Measurements from ENCODE around the gene ATP8B2. TPM values are rescaled to one million over a fixed set of nuclear protein-coding genes. Genes with fewer than 3 reads are reported as not detected.

The ATP8B2 gene
- total RNA-seq, 1 experiment from 2014 or later = 50.0 TPM

DNA sequence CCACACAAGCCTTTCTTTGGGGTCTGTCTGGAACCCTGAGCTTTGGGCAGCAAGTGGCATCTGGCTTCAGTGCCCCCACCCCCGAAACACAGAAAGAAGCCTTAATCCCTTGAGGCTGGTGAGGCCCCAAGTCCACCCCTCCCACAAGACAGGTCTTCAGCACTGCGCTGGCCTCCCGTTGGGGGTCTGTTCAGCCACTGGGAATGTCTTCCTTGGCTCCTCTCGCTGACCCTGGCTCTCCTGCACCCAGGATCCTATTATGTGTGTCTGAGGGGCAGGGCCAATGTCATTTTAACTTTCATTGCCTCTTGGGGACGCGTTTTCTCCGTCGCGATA, 26.9 kb downstream of the ATP8B2 start:
- H3K9me3 Mint-ChIP-seq = no peaks in the 10 kb centered on the region
- peak; percentile 12 for ATAC-seq
- no peak overlapping the region for H3K27ac Mint-ChIP-seq
- H3K4me3 Mint-ChIP-seq = peak overlapping the region; percentile 87
- ChIA-PET POLR2A (no interaction called here), CTCF (interaction anchor here (0.5 to 3.9 kb wide), 7 partner anchors 17 to 239 kb away, joined by 3 to 19 read pairs (median 10); partner anchors contain the start of gene ATP8B2)
- no peak for DNase-seq (ENCODE audit: low spot score)
- peaks cover 13% of the 10 kb centered on the region for H3K4me1 Mint-ChIP-seq
- H3K36me3 Mint-ChIP-seq = peaks cover 21% of the 10 kb centered on the region
- TF ChIP-seq PRRX2 (CRISPR knock-in tag; IDR thresholded peaks at IDR 0.05) (no peak), RORB (CRISPR knock-in tag; IDR thresholded peaks at IDR 0.05) (no peak), KAT7 (CRISPR knock-in tag; IDR thresholded peaks at IDR 0.05; ENCODE audit: borderline replicate concordance) (no peak), HMGA2 (CRISPR knock-in tag; IDR thresholded peaks at IDR 0.05) (no peak)
- H3K27me3 Mint-ChIP-seq (ENCODE audit: low read depth) = peaks cover 22% of the 10 kb centered on the region

DNA sequence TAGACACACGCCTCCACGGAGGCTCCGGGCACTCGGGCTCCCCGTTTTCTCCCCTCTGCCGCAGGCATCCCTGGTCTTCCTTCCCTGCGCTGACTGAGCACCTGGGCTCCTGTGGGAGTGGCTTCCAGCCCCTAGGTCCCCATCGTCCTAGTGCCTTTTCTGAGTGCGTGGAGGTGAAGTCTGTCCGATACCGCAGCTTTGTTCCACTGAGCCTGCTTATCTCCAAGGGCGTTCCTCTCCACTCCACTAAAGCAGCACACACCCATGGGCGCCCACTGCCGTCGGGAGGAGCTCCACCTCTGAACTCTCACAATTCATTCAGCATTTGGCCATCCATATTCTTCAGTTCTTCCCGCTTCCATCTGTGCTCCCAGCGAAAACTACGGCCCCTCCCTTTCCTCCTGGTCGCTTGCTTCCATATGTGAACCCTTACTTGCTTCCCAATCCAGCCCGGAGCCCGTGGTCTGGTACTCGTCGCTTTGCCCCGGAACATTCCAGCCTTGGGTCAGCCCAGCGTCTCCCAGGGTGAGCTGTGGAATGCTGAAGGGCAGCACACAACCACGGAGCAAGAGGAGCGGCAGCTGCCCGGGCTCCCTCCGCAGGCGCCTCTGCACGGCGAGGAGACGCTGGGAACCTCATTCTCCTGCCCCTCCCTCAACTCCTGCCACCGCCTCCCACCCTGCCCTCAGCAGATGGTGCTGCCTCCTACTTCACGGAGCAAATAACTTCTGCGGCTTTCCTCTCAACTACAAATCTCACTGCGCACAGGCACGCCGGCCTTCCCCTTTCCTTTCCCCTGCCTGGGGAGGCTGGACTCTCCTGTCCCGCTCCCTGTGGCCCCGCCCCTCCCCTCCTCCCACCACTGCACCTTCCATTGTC, 27.5 kb downstream of the ATP8B2 start:
- ATAC-seq (peak; percentile 69), DNase-seq (ENCODE audit: low spot score) (peak; percentile 73)
- H3K4me1 Mint-ChIP-seq = peaks cover 13% of the 10 kb centered on the region
- CTCF ChIA-PET = interaction anchor here (0.5 to 3.9 kb wide), 9 partner anchors 9 to 239 kb away, joined by 3 to 19 read pairs (median 4); partner anchors contain the start of gene ATP8B2
- peaks cover 18% of the 10 kb centered on the region for H3K36me3 Mint-ChIP-seq
- POLR2A ChIA-PET = interaction anchor here (1.6 kb wide), 1 partner anchor 24 kb away, joined by 3 read pairs; no protein-coding TSS in a partner anchor
- peaks cover 22% of the 10 kb centered on the region for H3K27me3 Mint-ChIP-seq (ENCODE audit: low read depth)
- peak; percentile 92 for TF ChIP-seq ZNF121 (CRISPR knock-in tag; IDR thresholded peaks at IDR 0.05)
- 0 out of 2 replicates have a peak, but pooled peaks have one; percentile 39 for TF ChIP-seq SP1 (CRISPR knock-in tag; conservative IDR thresholded peaks at IDR 0.05)
- TF ChIP-seq GABPB1 (CRISPR knock-in tag; IDR thresholded peaks at IDR 0.05) = no peak
- TF ChIP-seq, protein P1, sequence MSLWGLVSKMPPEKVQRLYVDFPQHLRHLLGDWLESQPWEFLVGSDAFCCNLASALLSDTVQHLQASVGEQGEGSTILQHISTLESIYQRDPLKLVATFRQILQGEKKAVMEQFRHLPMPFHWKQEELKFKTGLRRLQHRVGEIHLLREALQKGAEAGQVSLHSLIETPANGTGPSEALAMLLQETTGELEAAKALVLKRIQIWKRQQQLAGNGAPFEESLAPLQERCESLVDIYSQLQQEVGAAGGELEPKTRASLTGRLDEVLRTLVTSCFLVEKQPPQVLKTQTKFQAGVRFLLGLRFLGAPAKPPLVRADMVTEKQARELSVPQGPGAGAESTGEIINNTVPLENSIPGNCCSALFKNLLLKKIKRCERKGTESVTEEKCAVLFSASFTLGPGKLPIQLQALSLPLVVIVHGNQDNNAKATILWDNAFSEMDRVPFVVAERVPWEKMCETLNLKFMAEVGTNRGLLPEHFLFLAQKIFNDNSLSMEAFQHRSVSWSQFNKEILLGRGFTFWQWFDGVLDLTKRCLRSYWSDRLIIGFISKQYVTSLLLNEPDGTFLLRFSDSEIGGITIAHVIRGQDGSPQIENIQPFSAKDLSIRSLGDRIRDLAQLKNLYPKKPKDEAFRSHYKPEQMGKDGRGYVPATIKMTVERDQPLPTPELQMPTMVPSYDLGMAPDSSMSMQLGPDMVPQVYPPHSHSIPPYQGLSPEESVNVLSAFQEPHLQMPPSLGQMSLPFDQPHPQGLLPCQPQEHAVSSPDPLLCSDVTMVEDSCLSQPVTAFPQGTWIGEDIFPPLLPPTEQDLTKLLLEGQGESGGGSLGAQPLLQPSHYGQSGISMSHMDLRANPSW (CRISPR knock-in tag; conservative IDR thresholded peaks at IDR 0.05; ENCODE audit: low read depth) = no peak
- TF ChIP-seq ETV6 (CRISPR knock-in tag; IDR thresholded peaks at IDR 0.05) = 0 out of 2 replicates have a peak, but pooled peaks have one; percentile 26
- no peak overlapping the region; the same call in none of the 2 replicates for H3K27ac Mint-ChIP-seq
- H3K9me3 Mint-ChIP-seq = no peaks in the 10 kb centered on the region
- peak overlapping the region; percentile 87 for H3K4me3 Mint-ChIP-seq

DNA sequence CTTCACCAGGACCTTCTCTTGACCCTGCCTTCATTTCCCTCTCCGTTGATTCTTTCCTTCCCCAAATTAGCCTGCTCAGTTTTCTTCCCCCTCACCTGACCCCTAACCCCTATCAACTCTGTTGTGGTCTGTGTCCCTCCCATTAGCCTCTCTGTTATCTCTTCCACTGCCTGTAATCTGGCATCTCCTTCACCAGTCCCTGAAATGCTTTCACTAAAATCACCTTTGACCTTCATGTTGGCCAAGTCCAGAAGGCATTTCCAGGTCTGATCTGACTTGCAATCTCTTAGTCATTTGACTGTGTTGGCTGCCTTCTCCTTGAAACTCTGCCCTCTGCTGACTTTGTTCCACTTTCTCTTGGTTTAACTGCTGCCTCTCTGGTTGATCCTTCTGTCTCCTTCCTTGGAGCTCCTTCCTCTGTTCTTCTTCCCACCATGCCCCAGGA, 28.2 kb downstream of the ATP8B2 start:
- H3K9me3 Mint-ChIP-seq = no peaks in the 10 kb centered on the region
- no peak for DNase-seq (ENCODE audit: low spot score)
- ChIA-PET POLR2A (interaction anchor here (1.6 kb wide), 1 partner anchor 25 kb away, joined by 3 read pairs; no protein-coding TSS in a partner anchor), CTCF (interaction anchor here (0.9 to 3.9 kb wide), 7 partner anchors 9 to 193 kb away, joined by 3 to 19 read pairs (median 6); partner anchors contain the start of gene ATP8B2)
- peaks cover 12% of the 10 kb centered on the region for H3K36me3 Mint-ChIP-seq
- peak overlapping the region; percentile 87 for H3K4me3 Mint-ChIP-seq
- peaks cover 22% of the 10 kb centered on the region for H3K27me3 Mint-ChIP-seq (ENCODE audit: low read depth)
- peaks cover 13% of the 10 kb centered on the region for H3K4me1 Mint-ChIP-seq
- 0 out of 2 replicates have a peak, but pooled peaks have one; percentile 26 for TF ChIP-seq ZNF396 (CRISPR knock-in tag; IDR thresholded peaks at IDR 0.05; ENCODE audit: borderline replicate concordance)
- TF ChIP-seq, protein P2, sequence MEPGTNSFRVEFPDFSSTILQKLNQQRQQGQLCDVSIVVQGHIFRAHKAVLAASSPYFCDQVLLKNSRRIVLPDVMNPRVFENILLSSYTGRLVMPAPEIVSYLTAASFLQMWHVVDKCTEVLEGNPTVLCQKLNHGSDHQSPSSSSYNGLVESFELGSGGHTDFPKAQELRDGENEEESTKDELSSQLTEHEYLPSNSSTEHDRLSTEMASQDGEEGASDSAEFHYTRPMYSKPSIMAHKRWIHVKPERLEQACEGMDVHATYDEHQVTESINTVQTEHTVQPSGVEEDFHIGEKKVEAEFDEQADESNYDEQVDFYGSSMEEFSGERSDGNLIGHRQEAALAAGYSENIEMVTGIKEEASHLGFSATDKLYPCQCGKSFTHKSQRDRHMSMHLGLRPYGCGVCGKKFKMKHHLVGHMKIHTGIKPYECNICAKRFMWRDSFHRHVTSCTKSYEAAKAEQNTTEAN (CRISPR knock-in tag; IDR thresholded peaks at IDR 0.05) = no peak
- no peak overlapping the region for H3K27ac Mint-ChIP-seq
- peak; percentile 6; the same call in 1 of the 2 replicates for ATAC-seq

DNA sequence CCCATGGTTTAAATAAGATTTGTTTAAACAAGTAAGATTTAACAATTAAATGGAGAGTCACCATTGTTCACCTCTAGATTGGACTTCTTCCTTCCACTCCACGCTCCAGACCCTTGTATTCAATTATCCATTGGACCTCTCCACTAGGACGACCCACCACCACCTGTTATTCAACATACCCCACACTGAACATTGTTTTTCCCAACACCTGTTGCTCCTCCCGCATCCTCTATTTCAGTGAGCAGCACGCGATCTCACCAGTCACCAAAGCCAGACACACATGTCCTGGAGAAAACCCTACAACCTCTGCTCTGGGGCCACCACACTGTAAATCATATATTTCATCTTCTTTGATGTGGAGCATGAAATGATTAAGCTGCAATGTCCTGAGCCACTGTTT, 28.6 kb downstream of the ATP8B2 start:
- H3K27ac Mint-ChIP-seq = no peak overlapping the region
- H3K4me3 Mint-ChIP-seq = peak overlapping the region; percentile 87
- peaks cover 7% of the 10 kb centered on the region for H3K36me3 Mint-ChIP-seq
- H3K4me1 Mint-ChIP-seq = peaks cover 13% of the 10 kb centered on the region
- DNase-seq (ENCODE audit: low spot score) (no peak), ATAC-seq (no peak)
- H3K9me3 Mint-ChIP-seq = no peaks in the 10 kb centered on the region
- peaks cover 22% of the 10 kb centered on the region for H3K27me3 Mint-ChIP-seq (ENCODE audit: low read depth)
- TF ChIP-seq TCF7 (CRISPR knock-in tag; IDR thresholded peaks at IDR 0.05; ENCODE audit: low read depth) = no peak
- TF ChIP-seq, protein P3, sequence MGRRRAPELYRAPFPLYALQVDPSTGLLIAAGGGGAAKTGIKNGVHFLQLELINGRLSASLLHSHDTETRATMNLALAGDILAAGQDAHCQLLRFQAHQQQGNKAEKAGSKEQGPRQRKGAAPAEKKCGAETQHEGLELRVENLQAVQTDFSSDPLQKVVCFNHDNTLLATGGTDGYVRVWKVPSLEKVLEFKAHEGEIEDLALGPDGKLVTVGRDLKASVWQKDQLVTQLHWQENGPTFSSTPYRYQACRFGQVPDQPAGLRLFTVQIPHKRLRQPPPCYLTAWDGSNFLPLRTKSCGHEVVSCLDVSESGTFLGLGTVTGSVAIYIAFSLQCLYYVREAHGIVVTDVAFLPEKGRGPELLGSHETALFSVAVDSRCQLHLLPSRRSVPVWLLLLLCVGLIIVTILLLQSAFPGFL (CRISPR knock-in tag; IDR thresholded peaks at IDR 0.05; ENCODE audit: borderline replicate concordance) = no peak
- no peak for TF ChIP-seq ATF1 (CRISPR knock-in tag; IDR thresholded peaks at IDR 0.05)
- no peak for TF ChIP-seq JAZF1 (CRISPR knock-in tag; IDR thresholded peaks at IDR 0.05)
- TF ChIP-seq JUN (CRISPR knock-in tag; IDR thresholded peaks at IDR 0.05) = no peak
- no peak for TF ChIP-seq MXD4 (CRISPR knock-in tag; IDR thresholded peaks at IDR 0.05; ENCODE audit: borderline replicate concordance)
- no peak for TF ChIP-seq ESRRA (CRISPR knock-in tag; IDR thresholded peaks at IDR 0.05; ENCODE audit: borderline replicate concordance)
- no peak for TF ChIP-seq PRRX2 (CRISPR knock-in tag; IDR thresholded peaks at IDR 0.05)
- no peak for TF ChIP-seq ZNF219 (CRISPR knock-in tag; IDR thresholded peaks at IDR 0.05; ENCODE audit: borderline replicate concordance)
- TF ChIP-seq SP1 (CRISPR knock-in tag; conservative IDR thresholded peaks at IDR 0.05) = no peak
- POLR2A ChIA-PET = interaction anchor here (1.6 kb wide), 1 partner anchor 25 kb away, joined by 3 read pairs; no protein-coding TSS in a partner anchor
- CTCF ChIA-PET = interaction anchor here (1.1 to 3.9 kb wide), 3 partner anchors 10 to 28 kb away, joined by 3 to 19 read pairs (median 13); partner anchors contain the start of gene ATP8B2

Measured in WTC11 (cell line).